Body of pancreas (tissue), 4 donors: ENCODE measurements around the gene TNS3. TPM values are rescaled to one million over a fixed set of nuclear protein-coding genes. Genes with fewer than 3 reads are reported as not detected.

Source experiments
- ATAC-seq: fragments of 150-250 bp; one replicate; pipeline ENCODE4 v1.9.1; 2016
- DNase-seq, 4 donors: peaks; one replicate each; pipeline ENCODE4 v3.0.0-alpha.2; 2019
- H3K27ac ChIP-seq, 4 donors: fragments of 200-600 bp; sonication (generic); 1 replicate in 3 of 4; 2 replicates in 1 of 4; pipeline versions ENCODE4 v1.5.1 to v1.6.1; 2016 to 2019; ENCODE audit warnings: mild to moderate bottlenecking in 1 of 4, mixed read lengths in 1 of 4, moderate library complexity in 1 of 4
- H3K27me3 ChIP-seq, 2 donors: fragments of 200-600 bp; sonication (generic); one replicate each; pipeline ENCODE4 v1.6.0; 2016; ENCODE audit warnings: mild to moderate bottlenecking in 1 of 2
- H3K36me3 ChIP-seq, 2 donors: fragments of 200-600 bp; sonication (generic); replicated peaks in 1 of 2; 2 replicates each; pipeline ENCODE4 v1.5.1; 2016; ENCODE audit warnings: low read depth in 2 of 2; ENCODE audit not compliant: insufficient read depth in 1 of 2
- H3K4me1 ChIP-seq: fragments of 200-600 bp; sonication (generic); one replicate; pipeline ENCODE4 v1.6.0; 2016
- H3K4me3 ChIP-seq, 2 donors: fragments of 200-600 bp; sonication (generic); 1 replicate in 1 of 2; 2 replicates in 1 of 2; pipeline ENCODE4 v1.5.1; 2016 to 2019
- H3K9me3 ChIP-seq, 3 donors: fragments of 200-600 bp; sonication (generic); 1 replicate in 2 of 3; 2 replicates in 1 of 3; pipeline ENCODE4 v1.5.1; 2016
- CTCF ChIP-seq, 7 experiments: fragments of 450-650 bp in 4 of 7; fragments of 200-600 bp in 3 of 7; sonication (generic) in 3 of 7; IDR thresholded peaks; one replicate each; pipeline ENCODE4 v1.5.1; 2016 to 2019; ENCODE audit warnings: antibody characterized with exemption in 7 of 7
- POLR2A ChIP-seq, 3 donors: fragments of 450-650 bp; IDR thresholded peaks; one replicate each; pipeline ENCODE4 v1.6.1; 2016; ENCODE audit warnings: antibody characterized with exemption in 3 of 3, mild to moderate bottlenecking in 2 of 3
- WGBS, 2 donors: methylation state at CpG; one replicate each; pipeline ENCODE4 v1.1.5; 2017; 5-methylcytosine and 5-hydroxymethylcytosine counted together
- intact Hi-C: fragments of 100-400 bp; cut with DNase I; formaldehyde crosslinking; loops from one replicate; pipeline ENCODE4 v1.15.1; 2023
- total RNA-seq, 2 donors: library from RNA; depleted of rRNA; stranded (reverse); fragments of >200 nt; gene quantifications; one replicate each; pipeline ENCODE4 v1.1.0, GENCODE V29; 2016

Gene TNS3
- total RNA-seq, 2 donors from 2014 or later, result 100 to 265 TPM

DNA sequence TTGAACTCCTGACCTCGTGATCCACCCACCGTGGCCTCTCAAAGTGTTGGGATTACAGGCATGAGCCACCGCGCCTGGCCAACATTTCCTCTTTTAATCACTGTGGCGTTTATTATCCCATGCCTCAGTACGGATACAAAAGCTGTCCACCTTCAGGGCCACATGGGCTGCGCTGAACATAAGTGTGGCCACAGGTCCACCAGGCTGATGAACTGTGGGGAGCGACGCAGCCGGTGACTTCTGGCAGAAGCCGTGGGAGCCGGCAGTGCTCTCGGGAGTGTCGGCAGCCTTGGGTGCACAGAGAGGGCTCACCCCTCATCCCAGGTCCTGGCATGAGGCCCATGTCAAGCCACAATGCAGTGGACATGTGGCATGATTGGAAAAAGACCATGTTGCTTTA lies 223.6 kb downstream of the TNS3 start:
- H3K4me3 ChIP-seq, result no peak overlapping the region
- peaks cover 62% of the 10 kb centered on the region for H3K4me1 ChIP-seq
- no peaks in the 10 kb centered on the region for H3K27me3 ChIP-seq
- intact Hi-C loops, result no loop called here
- no peak overlapping the region for H3K27ac ChIP-seq
- ATAC-seq (no peak), DNase-seq (peak in 2 of 4 donors; percentile 12 to 33)
- H3K9me3 ChIP-seq, result no peaks in the 10 kb centered on the region
- 71 to 81% methylated on average over 12 to 14 of the region's 14 CpGs for WGBS, 2 donors
- H3K36me3 ChIP-seq, result no peaks in the 10 kb centered on the region
- no peak for TF ChIP-seq CTCF (IDR thresholded peaks at IDR 0.05)
- no peak for TF ChIP-seq POLR2A (IDR thresholded peaks at IDR 0.05)

- intact Hi-C loops, result no loop called here
- Histone ChIP-seq H3K4me1 (peaks cover 62% of the 10 kb centered on the region), H3K4me3 (no peak overlapping the region), H3K36me3 (no peaks in the 10 kb centered on the region), H3K27ac (peak overlapping the region in 2 of 4 donors; percentile 13 to 34), H3K9me3 (no peaks in the 10 kb centered on the region), H3K27me3 (no peaks in the 10 kb centered on the region)
- TF ChIP-seq POLR2A (IDR thresholded peaks at IDR 0.05), result no peak
- TF ChIP-seq CTCF (IDR thresholded peaks at IDR 0.05), result no peak
- DNase-seq (no peak), ATAC-seq (no peak)
- 80 to 89% methylated on average over 7 of the region's 7 CpGs for WGBS, 2 donors
Measured at GRCh38 chr7:47357863-47358262, 224.0 kb downstream of the TNS3 start.

DNA sequence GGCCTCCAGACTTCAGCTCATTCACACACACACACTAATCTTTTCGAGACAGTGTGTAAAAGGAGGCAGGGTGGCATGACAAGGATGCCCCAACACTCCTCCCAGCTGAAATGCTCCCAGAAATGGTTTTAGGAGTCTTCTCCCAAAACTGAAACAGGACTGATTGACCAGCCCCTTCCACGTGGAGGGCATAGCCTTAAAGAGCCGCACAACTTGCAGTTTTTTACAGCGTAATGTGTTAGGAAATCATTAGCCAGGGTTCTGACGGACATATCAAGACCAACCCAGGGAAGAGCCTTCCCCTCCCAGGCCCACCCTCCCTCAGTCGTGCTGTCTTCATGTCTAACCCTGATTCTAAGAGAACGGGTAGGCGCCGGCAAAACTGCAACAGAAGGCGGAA lies 224.6 kb downstream of the TNS3 start:
- intact Hi-C loops, result no loop called here
- H3K36me3 ChIP-seq, result no peaks in the 10 kb centered on the region
- H3K4me3 ChIP-seq, result no peak overlapping the region
- peak overlapping the region in 2 of 4 donors; percentile 13 to 34 for H3K27ac ChIP-seq
- H3K4me1 ChIP-seq, result peaks cover 62% of the 10 kb centered on the region
- TF ChIP-seq CTCF (IDR thresholded peaks at IDR 0.05), result no peak
- TF ChIP-seq POLR2A (IDR thresholded peaks at IDR 0.05), result no peak
- DNase-seq (peak in 1 of 4 donors; percentile 6), ATAC-seq (peak; percentile 25)
- 35 to 48% methylated on average over 10 of the region's 10 CpGs for WGBS, 2 donors
- H3K9me3 ChIP-seq, result no peaks in the 10 kb centered on the region
- no peaks in the 10 kb centered on the region for H3K27me3 ChIP-seq

DNA sequence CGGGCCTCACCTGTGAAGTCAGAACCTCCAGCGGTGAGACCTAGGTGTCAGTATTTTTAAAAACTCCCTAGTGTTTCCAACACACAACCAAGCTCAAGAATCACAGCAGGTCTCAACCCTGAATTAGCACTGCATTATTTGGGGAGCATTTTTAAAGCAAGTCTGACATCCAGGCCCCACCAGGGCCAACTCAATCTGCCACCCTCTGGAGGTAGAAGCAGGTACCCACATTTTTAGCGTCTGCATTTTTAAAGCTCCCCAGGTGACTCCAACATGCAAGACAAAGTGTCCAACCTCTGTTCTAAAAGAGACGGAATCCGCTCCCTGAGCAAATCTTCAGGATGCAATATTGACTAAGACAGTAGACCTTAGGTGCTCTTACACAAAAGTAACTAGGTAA lies 225.7 kb downstream of the TNS3 start:
- Histone ChIP-seq H3K9me3 (no peaks in the 10 kb centered on the region), H3K4me3 (no peak overlapping the region), H3K27ac (no peak overlapping the region), H3K27me3 (no peaks in the 10 kb centered on the region), H3K36me3 (no peaks in the 10 kb centered on the region), H3K4me1 (peaks cover 52% of the 10 kb centered on the region)
- intact Hi-C loops, result no loop called here
- TF ChIP-seq CTCF (IDR thresholded peaks at IDR 0.05) (no peak), POLR2A (IDR thresholded peaks at IDR 0.05) (no peak)
- 74 to 79% methylated on average over 5 of the region's 5 CpGs for WGBS, 2 donors
- DNase-seq, result peak in 1 of 4 donors; percentile 5
- ATAC-seq, result no peak

GRCh38 chr7:47355684-47356083 lies 226.2 kb downstream of the TNS3 start:
- intact Hi-C loops, result no loop called here
- TF ChIP-seq POLR2A (IDR thresholded peaks at IDR 0.05), result no peak
- TF ChIP-seq CTCF (IDR thresholded peaks at IDR 0.05), result no peak
- Histone ChIP-seq H3K9me3 (no peaks in the 10 kb centered on the region), H3K27ac (peak overlapping the region in 1 of 4 donors; percentile 5), H3K27me3 (no peaks in the 10 kb centered on the region), H3K4me3 (no peak overlapping the region), H3K4me1 (peaks cover 51% of the 10 kb centered on the region), H3K36me3 (no peaks in the 10 kb centered on the region)
- DNase-seq (peak in 1 of 4 donors; percentile 10), ATAC-seq (no peak)
- WGBS, 2 donors, result 49 to 63% methylated on average over 5 of the region's 5 CpGs
